Hippocampal formation (tissue), 2 donors: ENCODE measurements around the gene STAT3.
"Not testable (repeated sequence)": the region's sequence is repeated elsewhere in the genome, so short reads cannot be mapped to it uniquely, and the experiment has no call there.

ENCODE experiments used
- DNase-seq, 2 donors: peaks; one replicate each; lab custom pipeline; 2025; lab: John Stamatoyannopoulos, UW

Gene STAT3

GRCh38 chr17:42388381-42389134 lies at the start of gene STAT3:
Gene STAT3, minus strand, starts transcription at chr17:42388442. Its CDS starts 39,926 bp downstream, at chr17:42348516.
- peak; percentile 100 for DNase-seq

GRCh38 chr17:42436391-42436790 lies 48.1 kb upstream of the STAT3 start:
- DNase-seq: no peak

GRCh38 chr17:42431758-42432161 lies 43.5 kb upstream of the STAT3 start:
- no peak for DNase-seq

- DNase-seq: no peak
These were observed 41.6 kb upstream of the STAT3 start for GRCh38 chr17:42429726-42430447.

- DNase-seq: peak; percentile 52 to 68
These were observed 40.1 kb upstream of the STAT3 start for GRCh38 chr17:42428141-42428944.

- DNase-seq: no peak
These were observed 36.9 kb upstream of the STAT3 start for GRCh38 chr17:42424991-42425610.

- no peak for DNase-seq
These were observed 35.5 kb upstream of the STAT3 start for GRCh38 chr17:42423766-42424165.

GRCh38 chr17:42422958-42423712 lies 34.9 kb upstream of the STAT3 start, which contains the start of gene CAVIN1:
Gene CAVIN1, minus strand, starts transcription at chr17:42423256. Its CDS starts 159 bp downstream, at chr17:42423097.
- DNase-seq: peak; percentile 78 to 90

- DNase-seq: no peak
These were observed 34.2 kb upstream of the STAT3 start for GRCh38 chr17:42422412-42422957.

- no peak for DNase-seq
These were observed 33.5 kb upstream of the STAT3 start for GRCh38 chr17:42421507-42422338.

GRCh38 chr17:42421136-42421506 lies 32.9 kb upstream of the STAT3 start:
- no peak for DNase-seq

- DNase-seq: not testable (repeated sequence)
These were observed 29.7 kb upstream of the STAT3 start for GRCh38 chr17:42417981-42418380.

- no peak for DNase-seq
These were observed 26.6 kb upstream of the STAT3 start for GRCh38 chr17:42414704-42415409.

- DNase-seq: no peak
These were observed 25.3 kb upstream of the STAT3 start for GRCh38 chr17:42413464-42414040.

- no peak for DNase-seq
These were observed 23.9 kb upstream of the STAT3 start for GRCh38 chr17:42411905-42412679.

GRCh38 chr17:42411361-42411760 lies 23.1 kb upstream of the STAT3 start:
- no peak for DNase-seq

- DNase-seq: no peak
These were observed 22.1 kb upstream of the STAT3 start for GRCh38 chr17:42410319-42410685.
